ENCODE results near the gene GLRB.
A peak's percentile ranks its signal among the peaks of the same experiment; 100 is the strongest.
"Not testable (repeated sequence)": the region's sequence is repeated elsewhere in the genome, so short reads cannot be mapped to it uniquely, and the experiment has no call there.

Gene GLRB

GRCh38 chr4:157075811-157076577 lies at the start of gene GLRB:
Gene GLRB (plus strand): TSS chr4:157076150. CDS start chr4:157078025, 1,875 bp downstream.
- Histone ChIP-seq H3K27ac (ENCODE audit: low read length) (no peak within 1 kb of the TSS), H3K4me3 (ENCODE audit: low read depth in 1 of 2, low read length in 2 of 2) (peak within 1 kb of the TSS; percentile 68 to 88), H3K9me3 (ENCODE audit: control insufficient read depth in 1 of 2, low read length in 2 of 2) (no peaks in the 10 kb centered on the region), H3K36me3 (ENCODE audit: control insufficient read depth in 1 of 2, insufficient read depth in 2 of 2, low read length in 2 of 2) (no peaks in the 10 kb centered on the region), H3K27me3 (ENCODE audit: low read depth, low read length) (peaks cover 3% of the 10 kb centered on the region), H3K4me1 (ENCODE audit: control insufficient read depth in 1 of 2, insufficient read depth in 2 of 2, low read length in 2 of 2) (no peaks in the 10 kb centered on the region)

- H3K4me1 ChIP-seq (ENCODE audit: control insufficient read depth in 1 of 2, insufficient read depth in 2 of 2, low read length in 2 of 2) = no peaks in the 10 kb centered on the region
- H3K4me3 ChIP-seq (ENCODE audit: low read depth in 1 of 2, low read length in 2 of 2) = no peak overlapping the region
- no peak overlapping the region for H3K27ac ChIP-seq (ENCODE audit: low read length)
- no peaks in the 10 kb centered on the region for H3K36me3 ChIP-seq (ENCODE audit: control insufficient read depth in 1 of 2, insufficient read depth in 2 of 2, low read length in 2 of 2)
- no peaks in the 10 kb centered on the region for H3K27me3 ChIP-seq (ENCODE audit: low read depth, low read length)
- H3K9me3 ChIP-seq (ENCODE audit: control insufficient read depth in 1 of 2, low read length in 2 of 2) = peaks cover 0 to 3% of the 10 kb centered on the region in 2 donors
Measured at GRCh38 chr4:157035471-157035870, 40.5 kb upstream of the GLRB start.

- Histone ChIP-seq H3K27ac (ENCODE audit: low read length) (no peak overlapping the region), H3K4me3 (ENCODE audit: low read depth in 1 of 2, low read length in 2 of 2) (no peak overlapping the region), H3K36me3 (ENCODE audit: control insufficient read depth in 1 of 2, insufficient read depth in 2 of 2, low read length in 2 of 2) (no peaks in the 10 kb centered on the region), H3K9me3 (ENCODE audit: control insufficient read depth in 1 of 2, low read length in 2 of 2) (no peaks in the 10 kb centered on the region), H3K4me1 (ENCODE audit: control insufficient read depth in 1 of 2, insufficient read depth in 2 of 2, low read length in 2 of 2) (peaks cover 0 to 3% of the 10 kb centered on the region in 2 donors), H3K27me3 (ENCODE audit: low read depth, low read length) (no peaks in the 10 kb centered on the region)
Measured at GRCh38 chr4:157040405-157040804, 35.5 kb upstream of the GLRB start.

- no peaks in the 10 kb centered on the region for H3K27me3 ChIP-seq (ENCODE audit: low read depth, low read length)
- peaks cover 0 to 5% of the 10 kb centered on the region in 2 donors for H3K4me1 ChIP-seq (ENCODE audit: control insufficient read depth in 1 of 2, insufficient read depth in 2 of 2, low read length in 2 of 2)
- no peaks in the 10 kb centered on the region for H3K36me3 ChIP-seq (ENCODE audit: control insufficient read depth in 1 of 2, insufficient read depth in 2 of 2, low read length in 2 of 2)
- no peak overlapping the region for H3K27ac ChIP-seq (ENCODE audit: low read length)
- H3K9me3 ChIP-seq (ENCODE audit: control insufficient read depth in 1 of 2, low read length in 2 of 2) = no peaks in the 10 kb centered on the region
- no peak overlapping the region for H3K4me3 ChIP-seq (ENCODE audit: low read depth in 1 of 2, low read length in 2 of 2)
Measured at GRCh38 chr4:157043131-157043530, 32.8 kb upstream of the GLRB start.

- Histone ChIP-seq H3K27me3 (ENCODE audit: low read depth, low read length) (no peaks in the 10 kb centered on the region), H3K36me3 (ENCODE audit: control insufficient read depth in 1 of 2, insufficient read depth in 2 of 2, low read length in 2 of 2) (no peaks in the 10 kb centered on the region)
Measured at GRCh38 chr4:157045507-157046127, 30.3 kb upstream of the GLRB start.

GRCh38 chr4:157048248-157048647 lies 27.7 kb upstream of the GLRB start:
- H3K4me1 ChIP-seq (ENCODE audit: control insufficient read depth in 1 of 2, insufficient read depth in 2 of 2, low read length in 2 of 2) = peaks cover 0 to 5% of the 10 kb centered on the region in 2 donors
- H3K4me3 ChIP-seq (ENCODE audit: low read depth in 1 of 2, low read length in 2 of 2) = no peak overlapping the region
- no peaks in the 10 kb centered on the region for H3K27me3 ChIP-seq (ENCODE audit: low read depth, low read length)
- H3K9me3 ChIP-seq (ENCODE audit: control insufficient read depth in 1 of 2, low read length in 2 of 2) = no peaks in the 10 kb centered on the region
- H3K27ac ChIP-seq (ENCODE audit: low read length) = no peak overlapping the region
- no peaks in the 10 kb centered on the region for H3K36me3 ChIP-seq (ENCODE audit: control insufficient read depth in 1 of 2, insufficient read depth in 2 of 2, low read length in 2 of 2)

More at GRCh38 chr4:157045507-157046127, 30.3 kb upstream of the GLRB start:
- Histone ChIP-seq H3K9me3 (ENCODE audit: control insufficient read depth in 1 of 2, low read length in 2 of 2) (no peaks in the 10 kb centered on the region), H3K4me1 (ENCODE audit: control insufficient read depth in 1 of 2, insufficient read depth in 2 of 2, low read length in 2 of 2) (peaks cover 0 to 5% of the 10 kb centered on the region in 2 donors), H3K4me3 (ENCODE audit: low read depth in 1 of 2, low read length in 2 of 2) (no peak overlapping the region), H3K27ac (ENCODE audit: low read length) (no peak overlapping the region)

GRCh38 chr4:157050561-157050960 lies 25.4 kb upstream of the GLRB start:
- Histone ChIP-seq H3K36me3 (ENCODE audit: control insufficient read depth in 1 of 2, insufficient read depth in 2 of 2, low read length in 2 of 2) (no peaks in the 10 kb centered on the region), H3K4me1 (ENCODE audit: control insufficient read depth in 1 of 2, insufficient read depth in 2 of 2, low read length in 2 of 2) (peaks cover 0 to under 1% of the 10 kb centered on the region in 2 donors), H3K4me3 (ENCODE audit: low read depth in 1 of 2, low read length in 2 of 2) (no peak overlapping the region), H3K27ac (ENCODE audit: low read length) (no peak overlapping the region), H3K27me3 (ENCODE audit: low read depth, low read length) (no peaks in the 10 kb centered on the region), H3K9me3 (ENCODE audit: control insufficient read depth in 1 of 2, low read length in 2 of 2) (no peaks in the 10 kb centered on the region)

- H3K9me3 ChIP-seq (ENCODE audit: control insufficient read depth in 1 of 2, low read length in 2 of 2) = no peaks in the 10 kb centered on the region
- H3K27ac ChIP-seq (ENCODE audit: low read length) = no peak overlapping the region
- H3K36me3 ChIP-seq (ENCODE audit: control insufficient read depth in 1 of 2, insufficient read depth in 2 of 2, low read length in 2 of 2) = no peaks in the 10 kb centered on the region
- no peak overlapping the region for H3K4me3 ChIP-seq (ENCODE audit: low read depth in 1 of 2, low read length in 2 of 2)
- H3K4me1 ChIP-seq (ENCODE audit: control insufficient read depth in 1 of 2, insufficient read depth in 2 of 2, low read length in 2 of 2) = no peaks in the 10 kb centered on the region
- no peaks in the 10 kb centered on the region for H3K27me3 ChIP-seq (ENCODE audit: low read depth, low read length)
Measured at GRCh38 chr4:157052429-157053040, 23.4 kb upstream of the GLRB start.

- H3K27ac ChIP-seq (ENCODE audit: low read length) = no peak overlapping the region
- no peaks in the 10 kb centered on the region for H3K27me3 ChIP-seq (ENCODE audit: low read depth, low read length)
- no peaks in the 10 kb centered on the region for H3K4me1 ChIP-seq (ENCODE audit: control insufficient read depth in 1 of 2, insufficient read depth in 2 of 2, low read length in 2 of 2)
- H3K4me3 ChIP-seq (ENCODE audit: low read depth in 1 of 2, low read length in 2 of 2) = no peak overlapping the region
- no peaks in the 10 kb centered on the region for H3K36me3 ChIP-seq (ENCODE audit: control insufficient read depth in 1 of 2, insufficient read depth in 2 of 2, low read length in 2 of 2)
- H3K9me3 ChIP-seq (ENCODE audit: control insufficient read depth in 1 of 2, low read length in 2 of 2) = no peaks in the 10 kb centered on the region
Measured at GRCh38 chr4:157057218-157057617, 18.7 kb upstream of the GLRB start.

- not testable (repeated sequence) for H3K4me1 ChIP-seq (ENCODE audit: control insufficient read depth in 1 of 2, insufficient read depth in 2 of 2, low read length in 2 of 2); H3K9me3 ChIP-seq (ENCODE audit: control insufficient read depth in 1 of 2, low read length in 2 of 2); H3K36me3 ChIP-seq (ENCODE audit: control insufficient read depth in 1 of 2, insufficient read depth in 2 of 2, low read length in 2 of 2); H3K27me3 ChIP-seq (ENCODE audit: low read depth, low read length); H3K4me3 ChIP-seq (ENCODE audit: low read depth in 1 of 2, low read length in 2 of 2); H3K27ac ChIP-seq (ENCODE audit: low read length)
Measured at GRCh38 chr4:157058899-157059298, 17.1 kb upstream of the GLRB start.

GRCh38 chr4:157072002-157072401 lies 3.9 kb upstream of the GLRB start:
- peaks cover 3% of the 10 kb centered on the region for H3K27me3 ChIP-seq (ENCODE audit: low read depth, low read length)
- no peak overlapping the region for H3K27ac ChIP-seq (ENCODE audit: low read length)
- H3K4me1 ChIP-seq (ENCODE audit: control insufficient read depth in 1 of 2, insufficient read depth in 2 of 2, low read length in 2 of 2) = no peaks in the 10 kb centered on the region
- no peak overlapping the region for H3K4me3 ChIP-seq (ENCODE audit: low read depth in 1 of 2, low read length in 2 of 2)
- no peaks in the 10 kb centered on the region for H3K9me3 ChIP-seq (ENCODE audit: control insufficient read depth in 1 of 2, low read length in 2 of 2)
- H3K36me3 ChIP-seq (ENCODE audit: control insufficient read depth in 1 of 2, insufficient read depth in 2 of 2, low read length in 2 of 2) = no peaks in the 10 kb centered on the region

Data from muscle layer of duodenum (tissue), 2 donors.